Stimulated activated CD8-positive, alpha-beta memory T cell treated with anti-CD3 and anti-CD28 coated beads, Interleukin-15, amount 100 ng/mL, for 1 hour (primary cell): ENCODE measurements around the gene ALDH9A1.
"Not testable (repeated sequence)": the region's sequence is repeated elsewhere in the genome, so short reads cannot be mapped to it uniquely, and the experiment has no call there.

Source experiments
- DNase-seq: peaks from one replicate; pipeline ENCODE4 v3.0.0-alpha.2; 2020; ENCODE audit warnings: low read depth

ALDH9A1 gene

GRCh38 chr1:165686971-165687433, 11.4 kb downstream of the ALDH9A1 start:
- no peak for DNase-seq

GRCh38 chr1:165686121-165686970, 12.0 kb downstream of the ALDH9A1 start:
- no peak for DNase-seq

- DNase-seq: no peak
These were observed 14.4 kb downstream of the ALDH9A1 start for GRCh38 chr1:165683848-165684485.

GRCh38 chr1:165680773-165681172, 17.6 kb downstream of the ALDH9A1 start:
- DNase-seq: not testable (repeated sequence)

GRCh38 chr1:165680303-165680702, 18.1 kb downstream of the ALDH9A1 start:
- DNase-seq: no peak

- no peak for DNase-seq
These were observed 18.9 kb downstream of the ALDH9A1 start for GRCh38 chr1:165679282-165680036.

GRCh38 chr1:165678509-165678908, 19.9 kb downstream of the ALDH9A1 start:
- no peak for DNase-seq

- no peak for DNase-seq
These were observed 22.6 kb downstream of the ALDH9A1 start for GRCh38 chr1:165675794-165676193.

GRCh38 chr1:165674599-165674998, 23.8 kb downstream of the ALDH9A1 start:
- no peak for DNase-seq

- no peak for DNase-seq
These were observed 26.8 kb downstream of the ALDH9A1 start for GRCh38 chr1:165671526-165671925.

- DNase-seq: no peak
These were observed 30.2 kb downstream of the ALDH9A1 start for GRCh38 chr1:165668184-165668583.

GRCh38 chr1:165666152-165666825, 32.1 kb downstream of the ALDH9A1 start:
- DNase-seq: no peak

- no peak for DNase-seq
These were observed 36.2 kb downstream of the ALDH9A1 start for GRCh38 chr1:165662186-165662585.

GRCh38 chr1:165661703-165662102, 36.7 kb downstream of the ALDH9A1 start:
- no peak for DNase-seq

- no peak for DNase-seq
These were observed 38.8 kb downstream of the ALDH9A1 start for GRCh38 chr1:165659581-165659895.

- DNase-seq: not testable (repeated sequence)
These were observed 39.4 kb downstream of the ALDH9A1 start for GRCh38 chr1:165658766-165659580.

GRCh38 chr1:165650981-165651625, 47.3 kb downstream of the ALDH9A1 start:
- no peak for DNase-seq

- DNase-seq: no peak
These were observed 49.3 kb downstream of the ALDH9A1 start for GRCh38 chr1:165648919-165649572.

GRCh38 chr1:165647970-165648369, 50.4 kb downstream of the ALDH9A1 start:
- DNase-seq: no peak

- DNase-seq: no peak
These were observed 50.8 kb downstream of the ALDH9A1 start for GRCh38 chr1:165647517-165647916.
